C4-2B (cell line): ENCODE measurements around the gene WDR5.

Experiments
- H3K27ac ChIP-seq: fragments of 450-650 bp; 2 replicates; pipeline ENCODE4 v1.5.1; 2017
- ZFX ChIP-seq: fragments of 450-650 bp; IDR thresholded peaks from 2 replicates; pipeline ENCODE4 v1.6.1; 2017
- TF ChIP-seq, protein P1 (sequence below): fragments of 450-650 bp; conservative IDR thresholded peaks from 2 replicates; pipeline ENCODE4 v1.5.1; 2017; ENCODE audit warnings: mild to moderate bottlenecking

Gene WDR5

DNA sequence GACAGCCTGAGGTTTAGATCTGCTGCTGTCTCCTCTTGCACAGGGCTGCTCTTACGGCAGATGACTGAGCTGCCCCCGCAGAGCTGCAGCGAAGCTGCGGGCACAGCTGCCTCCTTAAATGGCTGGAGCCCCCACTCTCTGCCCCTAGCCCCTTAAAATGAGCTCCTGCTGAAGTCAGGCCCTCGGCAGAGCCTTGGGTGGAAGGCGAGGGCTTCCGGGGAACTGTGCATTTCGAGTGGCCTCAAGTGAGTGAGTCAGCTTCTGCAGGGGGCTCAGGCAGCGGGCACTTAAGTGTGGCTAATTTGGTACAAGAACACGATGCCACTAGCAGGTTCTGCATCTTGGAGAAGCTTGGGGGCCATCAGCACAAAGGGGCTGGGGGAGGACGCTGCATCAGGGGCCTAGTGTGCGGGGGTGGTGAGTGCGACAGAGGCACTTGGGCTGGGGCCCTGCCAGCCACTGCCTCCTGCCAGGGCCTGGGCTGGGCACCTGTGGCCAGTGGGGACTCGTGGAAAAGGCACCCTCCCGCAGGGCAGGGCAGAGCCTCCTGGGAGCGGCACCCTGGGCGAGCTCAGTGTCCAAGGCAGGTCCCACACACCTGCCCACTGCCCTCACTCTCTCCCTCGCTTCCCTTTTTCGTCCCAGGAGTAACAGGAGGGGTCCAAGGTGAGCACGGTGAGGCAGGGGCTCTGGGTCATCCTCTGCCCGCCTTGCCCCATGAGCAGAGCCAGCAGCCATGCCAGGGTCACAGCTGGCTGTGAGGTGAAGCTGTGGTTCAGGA is 57.3 kb downstream of the WDR5 start:
- no peak overlapping the region for H3K27ac ChIP-seq
- TF ChIP-seq, protein P1, sequence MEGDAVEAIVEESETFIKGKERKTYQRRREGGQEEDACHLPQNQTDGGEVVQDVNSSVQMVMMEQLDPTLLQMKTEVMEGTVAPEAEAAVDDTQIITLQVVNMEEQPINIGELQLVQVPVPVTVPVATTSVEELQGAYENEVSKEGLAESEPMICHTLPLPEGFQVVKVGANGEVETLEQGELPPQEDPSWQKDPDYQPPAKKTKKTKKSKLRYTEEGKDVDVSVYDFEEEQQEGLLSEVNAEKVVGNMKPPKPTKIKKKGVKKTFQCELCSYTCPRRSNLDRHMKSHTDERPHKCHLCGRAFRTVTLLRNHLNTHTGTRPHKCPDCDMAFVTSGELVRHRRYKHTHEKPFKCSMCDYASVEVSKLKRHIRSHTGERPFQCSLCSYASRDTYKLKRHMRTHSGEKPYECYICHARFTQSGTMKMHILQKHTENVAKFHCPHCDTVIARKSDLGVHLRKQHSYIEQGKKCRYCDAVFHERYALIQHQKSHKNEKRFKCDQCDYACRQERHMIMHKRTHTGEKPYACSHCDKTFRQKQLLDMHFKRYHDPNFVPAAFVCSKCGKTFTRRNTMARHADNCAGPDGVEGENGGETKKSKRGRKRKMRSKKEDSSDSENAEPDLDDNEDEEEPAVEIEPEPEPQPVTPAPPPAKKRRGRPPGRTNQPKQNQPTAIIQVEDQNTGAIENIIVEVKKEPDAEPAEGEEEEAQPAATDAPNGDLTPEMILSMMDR: no peak
- TF ChIP-seq ZFX: no peak

DNA sequence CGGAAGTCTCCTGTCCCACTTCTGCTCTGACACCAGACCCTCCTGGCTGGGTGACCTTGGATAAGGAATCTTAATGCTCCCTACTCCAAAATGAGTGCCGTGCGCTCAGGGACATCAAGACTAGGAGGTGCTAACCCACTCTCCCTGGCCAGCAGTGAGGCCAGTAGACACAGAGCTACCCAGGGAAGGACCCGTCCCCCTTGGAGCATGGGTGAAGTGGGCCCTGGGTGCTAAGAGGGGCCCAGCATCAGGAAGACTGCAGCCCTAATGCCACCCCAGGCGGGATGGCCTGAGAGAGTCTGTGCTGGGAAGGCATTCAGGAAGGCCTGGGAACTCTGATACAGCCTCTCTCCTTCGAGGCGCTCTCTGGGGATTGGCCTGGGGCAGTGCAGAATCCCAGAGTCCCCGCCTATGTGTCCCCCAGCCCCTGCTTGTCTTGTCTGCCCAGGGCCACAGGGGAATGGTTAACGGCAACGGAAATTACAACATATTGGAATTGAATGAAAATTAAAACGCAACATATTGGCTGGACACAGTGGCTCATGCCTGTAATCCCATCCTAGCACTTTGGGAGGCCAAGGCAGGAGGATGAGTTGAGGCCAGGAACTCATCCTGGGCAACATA is 58.1 kb downstream of the WDR5 start:
- H3K27ac ChIP-seq: no peak overlapping the region
- no peak for TF ChIP-seq ZFX
- TF ChIP-seq, protein P1: no peak

- TF ChIP-seq, protein P1: no peak
- no peak for TF ChIP-seq ZFX
- H3K27ac ChIP-seq: no peak overlapping the region
These were observed 59.7 kb downstream of the WDR5 start for GRCh38 chr9:134195558-134195957.

- H3K27ac ChIP-seq: no peak overlapping the region
- no peak for TF ChIP-seq ZFX
- TF ChIP-seq, protein P1: no peak
These were observed 61.0 kb downstream of the WDR5 start for GRCh38 chr9:134196911-134197310.

- no peak overlapping the region for H3K27ac ChIP-seq
- TF ChIP-seq, protein P1: no peak
- no peak for TF ChIP-seq ZFX
These were observed 62.9 kb downstream of the WDR5 start for GRCh38 chr9:134198791-134199190.

- TF ChIP-seq ZFX: no peak
- TF ChIP-seq, protein P1: no peak
- no peak overlapping the region for H3K27ac ChIP-seq
These were observed 64.8 kb downstream of the WDR5 start for GRCh38 chr9:134200730-134201129.

DNA sequence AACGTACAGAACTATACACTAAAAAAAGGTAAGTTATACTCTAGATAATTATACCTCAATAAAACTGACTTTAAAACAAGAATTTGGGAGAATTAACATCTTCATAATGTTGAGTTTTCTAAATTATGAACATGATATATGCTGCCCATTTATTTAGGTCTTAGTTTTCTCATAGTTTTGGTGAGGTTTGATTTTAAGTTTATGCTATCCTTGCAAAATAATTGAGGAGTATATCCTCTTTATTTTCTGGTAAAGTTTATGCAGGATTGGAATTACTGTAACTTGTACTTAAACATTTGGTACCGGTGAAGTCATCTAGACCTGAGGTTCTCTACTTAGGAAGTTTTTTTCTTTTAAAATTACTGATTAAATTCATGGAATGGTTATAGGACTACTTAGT is 67.3 kb downstream of the WDR5 start:
- TF ChIP-seq, protein P1: no peak
- no peak for TF ChIP-seq ZFX
- H3K27ac ChIP-seq: no peak overlapping the region
